Measurements from ENCODE around the gene TBC1D26.
"Not testable (repeated sequence)": the region's sequence is repeated elsewhere in the genome, so short reads cannot be mapped to it uniquely, and the experiment has no call there.

The TBC1D26 gene

GRCh38 chr17:15744074-15744676 is 12.1 kb downstream of the TBC1D26 start:
- DNase-seq (ENCODE audit: low read depth, low spot score): no peak

- DNase-seq (ENCODE audit: low read depth, low spot score): peak; percentile 13
Measured at GRCh38 chr17:15744885-15745284, 12.8 kb downstream of the TBC1D26 start.

- not testable (repeated sequence) for DNase-seq (ENCODE audit: low read depth, low spot score)
Measured at GRCh38 chr17:15749403-15749802, 17.3 kb downstream of the TBC1D26 start.

- DNase-seq (ENCODE audit: low read depth, low spot score): not testable (repeated sequence)
Measured at GRCh38 chr17:15768865-15769533, 36.9 kb downstream of the TBC1D26 start.

GRCh38 chr17:15770679-15771078 is 38.6 kb downstream of the TBC1D26 start:
- not testable (repeated sequence) for DNase-seq (ENCODE audit: low read depth, low spot score)

GRCh38 chr17:15776871-15777270 is 44.8 kb downstream of the TBC1D26 start:
- no peak for DNase-seq (ENCODE audit: low read depth, low spot score)

- no peak for DNase-seq (ENCODE audit: low read depth, low spot score)
Measured at GRCh38 chr17:15777297-15777696, 45.2 kb downstream of the TBC1D26 start.

- DNase-seq (ENCODE audit: low read depth, low spot score): no peak
Measured at GRCh38 chr17:15777717-15778116, 45.6 kb downstream of the TBC1D26 start.

- no peak for DNase-seq (ENCODE audit: low read depth, low spot score)
Measured at GRCh38 chr17:15779119-15779518, 47.0 kb downstream of the TBC1D26 start.

- no peak for DNase-seq (ENCODE audit: low read depth, low spot score)
Measured at GRCh38 chr17:15780188-15780587, 48.1 kb downstream of the TBC1D26 start.

- DNase-seq (ENCODE audit: low read depth, low spot score): no peak
Measured at GRCh38 chr17:15782866-15783265, 50.8 kb downstream of the TBC1D26 start.

GRCh38 chr17:15783461-15783860 is 51.4 kb downstream of the TBC1D26 start:
- DNase-seq (ENCODE audit: low read depth, low spot score): no peak

GRCh38 chr17:15784351-15784750 is 52.3 kb downstream of the TBC1D26 start:
- peak; percentile 20 for DNase-seq (ENCODE audit: low read depth, low spot score)

- not testable (repeated sequence) for DNase-seq (ENCODE audit: low read depth, low spot score)
Measured at GRCh38 chr17:15787363-15788075, 55.4 kb downstream of the TBC1D26 start.

- not testable (repeated sequence) for DNase-seq (ENCODE audit: low read depth, low spot score)
Measured at GRCh38 chr17:15788365-15788764, 56.3 kb downstream of the TBC1D26 start.
